VCaP (cell line): ENCODE measurements around the gene MTHFR.

Source experiments
- H3K27ac ChIP-seq: fragments of 450-650 bp; 2 replicates; pipeline ENCODE4 v1.5.1; 2017
- TF ChIP-seq, protein P1 (sequence below): fragments of 450-650 bp; conservative IDR thresholded peaks from 2 replicates; pipeline ENCODE4 v1.5.1; 2017; ENCODE audit warnings: mild to moderate bottlenecking, moderate library complexity

MTHFR gene

DNA sequence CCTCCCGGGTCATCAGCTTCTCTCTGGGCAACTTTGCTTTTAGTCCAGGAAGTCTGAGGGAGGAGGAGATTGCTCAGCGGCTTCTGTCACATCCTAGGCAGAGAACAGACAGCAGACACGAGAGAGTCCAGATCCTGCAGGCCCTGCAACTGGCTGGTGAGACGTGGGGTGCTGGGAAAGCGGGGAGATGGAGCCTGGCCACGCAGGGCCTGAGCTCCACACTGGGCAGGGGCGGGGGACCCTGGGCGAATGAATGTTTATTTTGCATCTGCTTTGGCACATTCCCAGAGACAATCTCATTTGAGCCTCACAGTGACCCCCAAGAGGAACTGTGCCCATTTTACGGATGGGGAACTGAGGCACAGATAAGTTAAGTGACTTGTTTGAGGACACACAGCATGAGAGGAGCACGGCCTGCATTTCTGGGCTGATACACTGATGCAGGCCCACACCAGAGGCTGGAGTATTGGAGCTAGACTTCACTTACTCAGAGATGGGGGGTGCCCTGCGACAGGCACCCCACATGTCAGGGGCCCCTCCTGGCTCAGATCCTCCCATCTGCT is 34.2 kb downstream of the MTHFR start:
- no peak overlapping the region for H3K27ac ChIP-seq
- TF ChIP-seq, protein P1, sequence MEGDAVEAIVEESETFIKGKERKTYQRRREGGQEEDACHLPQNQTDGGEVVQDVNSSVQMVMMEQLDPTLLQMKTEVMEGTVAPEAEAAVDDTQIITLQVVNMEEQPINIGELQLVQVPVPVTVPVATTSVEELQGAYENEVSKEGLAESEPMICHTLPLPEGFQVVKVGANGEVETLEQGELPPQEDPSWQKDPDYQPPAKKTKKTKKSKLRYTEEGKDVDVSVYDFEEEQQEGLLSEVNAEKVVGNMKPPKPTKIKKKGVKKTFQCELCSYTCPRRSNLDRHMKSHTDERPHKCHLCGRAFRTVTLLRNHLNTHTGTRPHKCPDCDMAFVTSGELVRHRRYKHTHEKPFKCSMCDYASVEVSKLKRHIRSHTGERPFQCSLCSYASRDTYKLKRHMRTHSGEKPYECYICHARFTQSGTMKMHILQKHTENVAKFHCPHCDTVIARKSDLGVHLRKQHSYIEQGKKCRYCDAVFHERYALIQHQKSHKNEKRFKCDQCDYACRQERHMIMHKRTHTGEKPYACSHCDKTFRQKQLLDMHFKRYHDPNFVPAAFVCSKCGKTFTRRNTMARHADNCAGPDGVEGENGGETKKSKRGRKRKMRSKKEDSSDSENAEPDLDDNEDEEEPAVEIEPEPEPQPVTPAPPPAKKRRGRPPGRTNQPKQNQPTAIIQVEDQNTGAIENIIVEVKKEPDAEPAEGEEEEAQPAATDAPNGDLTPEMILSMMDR, result no peak

DNA sequence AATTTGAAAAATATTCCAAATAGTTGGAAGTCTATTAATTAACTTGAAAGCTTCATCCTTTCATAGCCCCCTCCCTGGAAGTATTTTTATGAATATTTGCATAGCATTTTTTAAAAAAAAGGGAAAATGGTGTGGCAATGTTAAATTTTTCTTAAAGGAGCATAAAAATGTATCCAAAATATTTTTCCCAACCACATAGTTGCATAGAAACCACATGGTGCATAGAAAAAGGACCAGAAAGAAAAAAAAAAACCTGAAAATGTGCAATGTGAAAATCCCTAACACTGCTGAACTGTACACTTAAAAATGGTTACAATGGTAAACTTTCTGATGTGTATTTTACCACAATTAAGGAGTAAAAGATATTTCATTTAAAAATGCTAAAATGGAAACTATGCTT is 35.8 kb downstream of the MTHFR start:
- TF ChIP-seq, protein P1, result no peak
- no peak overlapping the region for H3K27ac ChIP-seq

DNA sequence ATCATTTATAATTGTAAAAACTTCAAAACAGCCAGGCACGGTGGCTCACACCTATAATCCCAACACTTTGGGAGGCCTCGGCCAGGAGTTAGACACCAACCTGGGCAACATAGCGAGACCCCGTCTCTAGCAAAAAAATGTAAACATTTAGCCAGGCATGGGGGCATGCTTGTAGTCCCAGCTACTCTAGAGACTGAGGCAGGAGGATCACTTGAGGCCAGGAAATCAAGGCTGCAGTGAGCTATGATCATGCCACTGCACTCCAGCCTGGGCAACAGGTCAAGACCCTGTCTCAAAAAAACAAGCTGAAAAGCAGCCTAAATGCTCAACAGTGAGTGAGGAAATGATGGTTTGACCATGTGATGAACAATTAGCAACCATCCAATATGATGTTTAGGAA is 36.5 kb downstream of the MTHFR start:
- TF ChIP-seq, protein P1, result no peak
- H3K27ac ChIP-seq, result no peak overlapping the region

DNA sequence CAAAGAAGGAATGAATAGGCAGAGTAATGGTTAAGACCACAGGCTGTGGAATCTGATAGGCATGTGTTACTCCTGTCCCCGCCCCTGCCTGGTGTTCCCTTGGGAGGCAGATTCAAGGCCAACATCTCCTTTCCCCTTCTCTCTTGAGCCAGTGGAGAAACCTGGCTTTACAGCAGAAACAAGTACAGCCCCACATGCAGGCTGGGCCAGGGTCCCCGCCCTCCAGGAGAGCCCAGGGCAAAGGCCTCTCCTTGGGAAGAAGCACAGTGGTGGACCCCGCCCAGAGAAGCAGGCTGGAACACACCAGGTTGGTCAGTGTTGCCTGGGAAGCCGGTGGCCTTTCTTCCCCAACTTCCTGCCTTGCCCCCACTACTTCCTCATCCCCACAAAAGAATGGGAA is 36.9 kb downstream of the MTHFR start:
- H3K27ac ChIP-seq, result no peak overlapping the region
- TF ChIP-seq, protein P1, result no peak

DNA sequence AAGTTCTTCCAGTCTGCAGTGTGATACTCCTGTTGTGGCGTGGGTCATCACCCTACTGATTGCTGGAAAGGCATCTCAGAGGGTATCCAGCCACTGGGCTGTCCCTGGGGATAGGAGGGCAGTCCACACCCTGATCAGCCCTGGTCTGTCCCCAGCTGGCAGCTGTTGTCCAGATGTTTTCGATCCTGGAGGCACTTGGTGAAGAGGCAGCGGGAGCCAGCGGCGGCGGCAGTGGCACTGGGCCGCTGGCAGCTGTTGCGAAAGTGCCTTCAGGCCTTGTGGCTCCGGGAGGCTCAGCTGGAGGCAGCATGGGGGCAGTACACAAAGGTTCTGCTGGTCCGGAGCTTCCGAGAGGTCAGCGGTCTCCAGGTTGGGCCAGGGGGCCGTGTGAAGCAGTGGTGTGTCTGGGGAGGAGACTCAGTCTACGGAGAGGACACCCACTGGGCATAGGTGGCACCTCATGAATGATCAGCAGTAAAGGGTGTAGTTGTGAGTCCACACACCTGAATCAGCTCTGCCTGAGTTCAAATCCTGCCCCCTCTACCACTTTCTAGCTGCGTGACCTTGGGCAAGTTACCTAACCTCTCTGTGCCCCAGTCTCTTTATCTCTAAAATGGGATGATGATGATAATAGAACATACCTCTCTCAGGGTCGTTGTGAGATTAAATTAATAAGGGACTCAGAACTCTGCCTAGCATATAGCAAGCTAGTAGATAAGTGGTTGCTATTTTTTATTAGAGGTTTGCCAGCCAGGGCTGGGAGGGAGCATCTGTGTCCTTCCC is 37.7 kb downstream of the MTHFR start:
- TF ChIP-seq, protein P1, result no peak
- H3K27ac ChIP-seq, result no peak overlapping the region

DNA sequence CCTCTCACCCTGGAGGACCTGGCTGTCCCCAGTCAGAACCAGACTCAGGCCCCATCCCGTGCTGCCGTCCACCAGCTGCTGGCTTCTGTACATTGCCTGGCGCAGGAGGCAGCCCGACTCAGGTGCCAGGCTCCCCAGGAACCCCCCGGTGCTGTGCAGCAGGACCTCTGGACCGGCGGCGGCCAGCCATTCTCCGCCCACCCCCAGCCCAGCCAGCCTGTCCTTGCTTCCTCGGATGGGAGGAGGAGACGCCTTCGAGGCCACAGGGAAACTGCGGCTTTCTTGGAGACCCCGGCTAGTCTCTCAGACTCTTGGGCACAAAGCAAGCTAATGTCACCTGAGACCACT is 39.4 kb downstream of the MTHFR start:
- no peak overlapping the region for H3K27ac ChIP-seq
- TF ChIP-seq, protein P1, result no peak

DNA sequence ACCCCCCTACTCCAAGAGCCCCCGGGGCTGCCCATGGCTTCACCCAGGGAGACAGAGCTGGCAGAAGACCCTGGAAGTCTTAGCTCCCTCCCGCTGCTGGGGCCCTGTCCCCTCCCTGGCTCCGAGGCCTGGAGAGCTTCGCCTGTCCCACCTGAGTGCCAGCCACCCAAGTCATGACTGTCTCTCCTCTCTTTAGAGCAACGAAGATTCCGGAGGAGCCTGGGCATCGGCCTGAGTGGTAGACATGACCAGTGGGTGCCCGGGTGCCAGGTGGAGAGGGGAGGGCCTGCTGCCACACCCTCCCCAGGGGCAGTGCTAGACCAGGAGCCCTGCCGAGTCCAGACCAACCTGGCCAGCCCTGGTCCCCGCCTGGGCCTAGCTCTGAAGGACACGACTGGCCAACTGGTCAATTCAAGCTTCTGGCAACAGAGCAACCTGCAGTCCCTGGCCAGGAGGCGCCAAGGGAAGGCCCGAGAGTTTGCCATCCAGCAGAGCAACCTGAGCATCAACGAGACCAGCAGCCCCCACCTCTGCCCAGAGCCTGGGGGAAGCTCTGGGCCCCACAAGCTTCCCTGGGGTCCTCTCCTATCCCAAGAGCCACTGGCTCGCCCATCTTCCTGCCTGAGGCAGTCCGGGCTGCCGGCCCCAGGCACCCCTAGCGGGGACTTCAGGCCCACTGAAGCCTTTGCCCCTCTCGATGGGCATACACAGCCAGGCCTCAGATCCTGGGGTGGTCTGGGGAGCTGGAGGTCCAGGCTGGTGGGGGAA is 39.9 kb downstream of the MTHFR start:
- no peak overlapping the region for H3K27ac ChIP-seq
- TF ChIP-seq, protein P1, result no peak
